Measurements from ENCODE around the gene PRKG1.
"Not testable (repeated sequence)": the region's sequence is repeated elsewhere in the genome, so short reads cannot be mapped to it uniquely, and the experiment has no call there.

PRKG1 gene

DNA sequence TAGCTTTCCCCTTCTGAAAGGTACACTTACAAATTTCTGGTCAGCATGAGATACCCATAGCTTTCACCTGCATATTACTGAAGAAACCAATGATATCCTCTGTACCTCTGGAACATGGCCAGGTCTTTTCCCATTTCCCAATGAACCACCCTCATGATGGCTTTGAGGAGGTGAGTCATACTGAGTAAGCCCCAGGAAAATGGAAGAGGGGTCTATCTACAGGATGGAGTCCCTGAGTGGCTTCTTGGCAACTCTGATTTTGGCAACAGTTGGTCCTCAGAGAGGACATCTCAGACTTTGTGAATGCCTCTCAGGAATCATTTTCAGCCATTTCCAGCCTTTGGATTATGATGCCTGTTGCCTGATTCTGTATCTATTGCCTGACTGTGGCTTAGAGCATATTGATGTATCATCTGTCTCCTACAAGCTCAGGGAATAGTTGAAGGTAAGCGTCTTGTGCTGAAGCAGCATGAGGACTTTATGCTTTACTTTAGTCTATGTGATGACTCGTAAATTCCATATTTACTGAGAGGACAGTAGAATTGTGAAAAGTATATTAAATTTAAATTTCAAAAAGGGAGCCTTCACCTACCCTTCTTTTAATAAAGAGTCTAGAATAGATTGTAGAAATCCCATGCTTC lies 1155.1 kb downstream of the PRKG1 start:
- no peaks in the 10 kb centered on the region for H3K27me3 ChIP-seq (ENCODE audit: low read length)
- H2AFZ ChIP-seq (ENCODE audit: low read depth, low read length, severe bottlenecking): no peak overlapping the region
- no peak overlapping the region for H3K4me2 ChIP-seq (ENCODE audit: low read depth, low read length, poor library complexity, severe bottlenecking)
- no peaks in the 10 kb centered on the region for H3K79me2 ChIP-seq (ENCODE audit: insufficient read depth, low read length)
- H3K36me3 ChIP-seq (ENCODE audit: low read length): no peaks in the 10 kb centered on the region
- no peak for TF ChIP-seq EZH2phosphoT487 (conservative IDR thresholded peaks at IDR 0.05; ENCODE audit: low read length)
- TF ChIP-seq CTCF (IDR thresholded peaks at IDR 0.05; ENCODE audit: insufficient read depth, low read length, poor library complexity, severe bottlenecking): no peak
- no peaks in the 10 kb centered on the region for H4K20me1 ChIP-seq (ENCODE audit: low read depth, low read length)
- H3K4me3 ChIP-seq (ENCODE audit: insufficient read depth, low read length, poor library complexity, severe bottlenecking): no peak overlapping the region
- H3K9me3 ChIP-seq (ENCODE audit: insufficient read depth, low read length): no peaks in the 10 kb centered on the region
- no peaks in the 10 kb centered on the region for H3F3A ChIP-seq (ENCODE audit: insufficient read depth)
- no peak overlapping the region for H3K9ac ChIP-seq (ENCODE audit: low read length)
- H3K9me2 ChIP-seq (replicated peaks; ENCODE audit: insufficient read depth, low read length): no peaks in the 10 kb centered on the region
- H3K27ac ChIP-seq (ENCODE audit: low read depth, low read length): no peak overlapping the region

GRCh38 chr10:52232561-52233350 lies 1158.5 kb downstream of the PRKG1 start:
- no peak overlapping the region for H3K4me3 ChIP-seq (ENCODE audit: insufficient read depth, low read length, poor library complexity, severe bottlenecking)
- H3K9me2 ChIP-seq (replicated peaks; ENCODE audit: insufficient read depth, low read length): no peaks in the 10 kb centered on the region
- H3K27ac ChIP-seq (ENCODE audit: low read depth, low read length): no peak overlapping the region
- no peak for TF ChIP-seq CTCF (IDR thresholded peaks at IDR 0.05; ENCODE audit: insufficient read depth, low read length, poor library complexity, severe bottlenecking)
- no peak for TF ChIP-seq EZH2phosphoT487 (conservative IDR thresholded peaks at IDR 0.05; ENCODE audit: low read length)
- H3K36me3 ChIP-seq (ENCODE audit: low read length): no peaks in the 10 kb centered on the region
- H2AFZ ChIP-seq (ENCODE audit: low read depth, low read length, severe bottlenecking): no peak overlapping the region
- H4K20me1 ChIP-seq (ENCODE audit: low read depth, low read length): no peaks in the 10 kb centered on the region
- no peaks in the 10 kb centered on the region for H3K27me3 ChIP-seq (ENCODE audit: low read length)
- no peaks in the 10 kb centered on the region for H3F3A ChIP-seq (ENCODE audit: insufficient read depth)
- no peak overlapping the region for H3K4me2 ChIP-seq (ENCODE audit: low read depth, low read length, poor library complexity, severe bottlenecking)
- no peak overlapping the region for H3K9ac ChIP-seq (ENCODE audit: low read length)
- H3K9me3 ChIP-seq (ENCODE audit: insufficient read depth, low read length): no peaks in the 10 kb centered on the region
- H3K79me2 ChIP-seq (ENCODE audit: insufficient read depth, low read length): no peaks in the 10 kb centered on the region

- H3K9ac ChIP-seq (ENCODE audit: low read length); H3K9me2 ChIP-seq (replicated peaks; ENCODE audit: insufficient read depth, low read length); H4K20me1 ChIP-seq (ENCODE audit: low read depth, low read length); H3F3A ChIP-seq (ENCODE audit: insufficient read depth); H3K27me3 ChIP-seq (ENCODE audit: low read length); H3K79me2 ChIP-seq (ENCODE audit: insufficient read depth, low read length); H3K4me2 ChIP-seq (ENCODE audit: low read depth, low read length, poor library complexity, severe bottlenecking); H3K4me3 ChIP-seq (ENCODE audit: insufficient read depth, low read length, poor library complexity, severe bottlenecking); H3K9me3 ChIP-seq (ENCODE audit: insufficient read depth, low read length); H2AFZ ChIP-seq (ENCODE audit: low read depth, low read length, severe bottlenecking); H3K27ac ChIP-seq (ENCODE audit: low read depth, low read length); H3K36me3 ChIP-seq (ENCODE audit: low read length): not testable (repeated sequence)
Measured at GRCh38 chr10:52233351-52233991, 1159.2 kb downstream of the PRKG1 start.

- Histone ChIP-seq H3K9ac (ENCODE audit: low read length) (no peak overlapping the region), H3K4me2 (ENCODE audit: low read depth, low read length, poor library complexity, severe bottlenecking) (no peak overlapping the region), H4K20me1 (ENCODE audit: low read depth, low read length) (no peaks in the 10 kb centered on the region), H3K9me3 (ENCODE audit: insufficient read depth, low read length) (no peaks in the 10 kb centered on the region), H3K4me3 (ENCODE audit: insufficient read depth, low read length, poor library complexity, severe bottlenecking) (no peak overlapping the region), H3K27me3 (ENCODE audit: low read length) (no peaks in the 10 kb centered on the region), H3K27ac (ENCODE audit: low read depth, low read length) (no peak overlapping the region), H2AFZ (ENCODE audit: low read depth, low read length, severe bottlenecking) (no peak overlapping the region), H3K36me3 (ENCODE audit: low read length) (no peaks in the 10 kb centered on the region), H3K9me2 (replicated peaks; ENCODE audit: insufficient read depth, low read length) (no peaks in the 10 kb centered on the region), H3K79me2 (ENCODE audit: insufficient read depth, low read length) (no peaks in the 10 kb centered on the region), H3F3A (ENCODE audit: insufficient read depth) (no peaks in the 10 kb centered on the region)
- no peak for TF ChIP-seq EZH2phosphoT487 (conservative IDR thresholded peaks at IDR 0.05; ENCODE audit: low read length)
- TF ChIP-seq CTCF (IDR thresholded peaks at IDR 0.05; ENCODE audit: insufficient read depth, low read length, poor library complexity, severe bottlenecking): no peak
Measured at GRCh38 chr10:52239771-52240170, 1165.5 kb downstream of the PRKG1 start.
